GM12801 (cell line): ENCODE measurements around the gene WDR35.

Experiments
- CTCF ChIP-seq: IDR thresholded peaks from one replicate; pipeline ENCODE4 v1.5.1; 2011; ENCODE audit warnings: control low read depth; ENCODE audit not compliant: insufficient read length; ENCODE audit errors: extremely low read depth

WDR35 gene

GRCh38 chr2:19989667-19990415, at the start of gene WDR35:
Gene WDR35, minus strand, starts transcription at chr2:19990105. Its CDS starts 90 bp downstream, at chr2:19990015.
- TF ChIP-seq CTCF = no peak

GRCh38 chr2:20037660-20038059, 47.8 kb upstream of the WDR35 start:
- no peak for TF ChIP-seq CTCF

- no peak for TF ChIP-seq CTCF
Measured at GRCh38 chr2:20035955-20036666, 46.2 kb upstream of the WDR35 start.

- TF ChIP-seq CTCF = no peak
Measured at GRCh38 chr2:20034821-20035220, 44.9 kb upstream of the WDR35 start.

- TF ChIP-seq CTCF = no peak
Measured at GRCh38 chr2:20034218-20034617, 44.3 kb upstream of the WDR35 start.

GRCh38 chr2:20033322-20033721, 43.4 kb upstream of the WDR35 start:
- no peak for TF ChIP-seq CTCF

- no peak for TF ChIP-seq CTCF
Measured at GRCh38 chr2:20030224-20030623, 40.3 kb upstream of the WDR35 start.
